Hepatocyte (in vitro differentiated cells): ENCODE data around the gene ETS2. TPM values are rescaled to one million over a fixed set of nuclear protein-coding genes. Genes with fewer than 3 reads are reported as not detected.

Experiments
- DNase-seq: peaks from one replicate; pipeline ENCODE4 v3.0.0-alpha.2; 2016; ENCODE audit warnings: low spot score
- H2AFZ ChIP-seq: fragments of 200-600 bp; sonication (generic); 2 replicates; pipeline ENCODE4 v1.6.0; 2016; ENCODE audit warnings: antibody characterized with exemption, mild to moderate bottlenecking
- H3K27ac ChIP-seq: fragments of 200-600 bp; sonication (generic); 2 replicates; pipeline ENCODE4 v1.5.1; 2016; ENCODE audit warnings: mild to moderate bottlenecking
- H3K27me3 ChIP-seq: fragments of 200-600 bp; sonication (generic); 2 replicates; pipeline ENCODE4 v1.6.1; 2016
- H3K36me3 ChIP-seq: fragments of 200-600 bp; sonication (generic); replicated peaks from 2 replicates; pipeline ENCODE4 v1.5.1; 2016; ENCODE audit warnings: low read depth; ENCODE audit not compliant: insufficient read depth
- H3K4me1 ChIP-seq: fragments of 200-600 bp; sonication (generic); 2 replicates; pipeline ENCODE4 v1.5.1; 2016; ENCODE audit warnings: mild to moderate bottlenecking, moderate library complexity; ENCODE audit not compliant: insufficient read depth
- H3K4me2 ChIP-seq: fragments of 200-600 bp; sonication (generic); 2 replicates; pipeline ENCODE4 v1.6.0; 2016
- H3K4me3 ChIP-seq: fragments of 200-600 bp; sonication (generic); 2 replicates; pipeline ENCODE4 v1.5.1; 2016; ENCODE audit warnings: mild to moderate bottlenecking
- H3K79me2 ChIP-seq: fragments of 200-600 bp; sonication (generic); 2 replicates; pipeline ENCODE4 v1.6.0; 2017; ENCODE audit warnings: mild to moderate bottlenecking
- H3K9me2 ChIP-seq: fragments of 200-600 bp; sonication (generic); replicated peaks from 2 replicates; pipeline ENCODE4 v1.6.0; 2017; ENCODE audit warnings: mild to moderate bottlenecking; ENCODE audit not compliant: insufficient read depth
- H3K9me3 ChIP-seq: fragments of 200-600 bp; sonication (generic); 2 replicates; pipeline ENCODE4 v1.5.1; 2016; ENCODE audit warnings: low read depth, mild to moderate bottlenecking
- H4K20me1 ChIP-seq: fragments of 200-600 bp; sonication (generic); 2 replicates; pipeline ENCODE4 v1.6.0; 2016; ENCODE audit warnings: mild to moderate bottlenecking; ENCODE audit not compliant: insufficient read depth, poor library complexity, severe bottlenecking
- EZH2 ChIP-seq: fragments of 200-600 bp; sonication (generic); IDR thresholded peaks from 2 replicates; pipeline ENCODE4 v1.6.1; 2016; ENCODE audit warnings: antibody characterized with exemption, mild to moderate bottlenecking, borderline replicate concordance
- EZH2phosphoT487 ChIP-seq: fragments of 200-600 bp; sonication (generic); IDR thresholded peaks from one replicate; pipeline ENCODE4 v1.6.1; 2018; ENCODE audit warnings: antibody characterized with exemption, mild to moderate bottlenecking, low read depth, moderate library complexity; ENCODE audit not compliant: unreplicated experiment, severe bottlenecking
- WGBS: methylation state at CpG from one replicate; pipeline ENCODE4 v1.1.6; 2016; ENCODE audit warnings: low lambda C conversion rate; ENCODE audit errors: missing lambda C conversion rate; 5-methylcytosine and 5-hydroxymethylcytosine counted together
- polyA plus RNA-seq: library from polyadenylated mRNA; unstranded; fragments of >200 nt; fragmentation: Nextera tagmentation; extraction: Ambion mirVana; gene quantifications from 2 replicates; pipeline ENCODE4 v1.2.1, GENCODE V29; 2016
- total RNA-seq: library from RNA; depleted of rRNA; stranded (reverse); fragments of >200 nt; gene quantifications from 2 replicates; pipeline ENCODE4 v1.2.3, GENCODE V29; 2014
- TF ChIP-seq, protein P1 (sequence below): fragments of 200-600 bp; sonication (generic); IDR thresholded peaks from 2 replicates; pipeline ENCODE4 v1.5.1; 2016; ENCODE audit warnings: antibody characterized with exemption, mild to moderate bottlenecking; ENCODE audit not compliant: poor library complexity

ETS2 gene
- total and polyA plus RNA-seq, 2 experiments from 2014 or later = 95.1 to 106 TPM

- H3K27ac ChIP-seq = no peak overlapping the region
- H2AFZ ChIP-seq = no peak overlapping the region
- H3K79me2 ChIP-seq = no peaks in the 10 kb centered on the region
- TF ChIP-seq EZH2phosphoT487 (no peak), EZH2 (no peak)
- TF ChIP-seq, protein P1, sequence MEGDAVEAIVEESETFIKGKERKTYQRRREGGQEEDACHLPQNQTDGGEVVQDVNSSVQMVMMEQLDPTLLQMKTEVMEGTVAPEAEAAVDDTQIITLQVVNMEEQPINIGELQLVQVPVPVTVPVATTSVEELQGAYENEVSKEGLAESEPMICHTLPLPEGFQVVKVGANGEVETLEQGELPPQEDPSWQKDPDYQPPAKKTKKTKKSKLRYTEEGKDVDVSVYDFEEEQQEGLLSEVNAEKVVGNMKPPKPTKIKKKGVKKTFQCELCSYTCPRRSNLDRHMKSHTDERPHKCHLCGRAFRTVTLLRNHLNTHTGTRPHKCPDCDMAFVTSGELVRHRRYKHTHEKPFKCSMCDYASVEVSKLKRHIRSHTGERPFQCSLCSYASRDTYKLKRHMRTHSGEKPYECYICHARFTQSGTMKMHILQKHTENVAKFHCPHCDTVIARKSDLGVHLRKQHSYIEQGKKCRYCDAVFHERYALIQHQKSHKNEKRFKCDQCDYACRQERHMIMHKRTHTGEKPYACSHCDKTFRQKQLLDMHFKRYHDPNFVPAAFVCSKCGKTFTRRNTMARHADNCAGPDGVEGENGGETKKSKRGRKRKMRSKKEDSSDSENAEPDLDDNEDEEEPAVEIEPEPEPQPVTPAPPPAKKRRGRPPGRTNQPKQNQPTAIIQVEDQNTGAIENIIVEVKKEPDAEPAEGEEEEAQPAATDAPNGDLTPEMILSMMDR = no peak
- DNase-seq = no peak
- H3K9me2 ChIP-seq = no peaks in the 10 kb centered on the region
- no peaks in the 10 kb centered on the region for H3K9me3 ChIP-seq
- H3K4me1 ChIP-seq = peaks cover 13% of the 10 kb centered on the region
- no peak overlapping the region for H3K4me2 ChIP-seq
- no peaks in the 10 kb centered on the region for H3K36me3 ChIP-seq
- no peak overlapping the region for H3K4me3 ChIP-seq
- no peaks in the 10 kb centered on the region for H4K20me1 ChIP-seq
- H3K27me3 ChIP-seq = no peaks in the 10 kb centered on the region
- 92% methylated on average over 5 of the region's 5 CpGs for WGBS
Observed at GRCh38 chr21:38775733-38776132, 30.0 kb upstream of the ETS2 start.

- Histone ChIP-seq H3K27ac (no peak overlapping the region), H3K4me3 (no peak overlapping the region), H2AFZ (no peak overlapping the region), H4K20me1 (no peaks in the 10 kb centered on the region), H3K4me2 (no peak overlapping the region), H3K79me2 (no peaks in the 10 kb centered on the region), H3K9me2 (no peaks in the 10 kb centered on the region), H3K4me1 (peaks cover 13% of the 10 kb centered on the region), H3K36me3 (no peaks in the 10 kb centered on the region), H3K9me3 (no peaks in the 10 kb centered on the region), H3K27me3 (no peaks in the 10 kb centered on the region)
- TF ChIP-seq EZH2 (no peak), EZH2phosphoT487 (no peak)
- TF ChIP-seq, protein P1 = no peak
- DNase-seq = no peak
- 96% methylated on average over 1 of the region's 1 CpG for WGBS
Observed at GRCh38 chr21:38777015-38777414, 28.7 kb upstream of the ETS2 start.

GRCh38 chr21:38777531-38777930, 28.2 kb upstream of the ETS2 start:
- H3K9me3 ChIP-seq = no peaks in the 10 kb centered on the region
- WGBS = 72% methylated on average over 5 of the region's 5 CpGs

More at GRCh38 chr21:38777531-38777930, 28.2 kb upstream of the ETS2 start:
- Histone ChIP-seq H3K4me3 (no peak overlapping the region), H3K4me2 (no peak overlapping the region), H2AFZ (no peak overlapping the region), H3K27ac (no peak overlapping the region), H4K20me1 (no peaks in the 10 kb centered on the region), H3K4me1 (peaks cover 12% of the 10 kb centered on the region), H3K27me3 (no peaks in the 10 kb centered on the region), H3K36me3 (no peaks in the 10 kb centered on the region), H3K79me2 (no peaks in the 10 kb centered on the region), H3K9me2 (no peaks in the 10 kb centered on the region)
- TF ChIP-seq EZH2phosphoT487 (no peak), EZH2 (no peak)
- TF ChIP-seq, protein P1 = no peak
- DNase-seq = no peak
